Hematopoietic multipotent progenitor cell treated with erythropoietin and hydrocortisone succinate and interleukin-3 and kit ligand, for 8 days (in vitro differentiated cells): ENCODE data around the gene CKS1B.

ENCODE experiments used
- DNase-seq: peaks from one replicate; pipeline ENCODE4 v3.0.0-alpha.2; 2015

The CKS1B gene

GRCh38 chr1:154945962-154946850 is 28.3 kb upstream of the CKS1B start:
- DNase-seq = no peak

DNA sequence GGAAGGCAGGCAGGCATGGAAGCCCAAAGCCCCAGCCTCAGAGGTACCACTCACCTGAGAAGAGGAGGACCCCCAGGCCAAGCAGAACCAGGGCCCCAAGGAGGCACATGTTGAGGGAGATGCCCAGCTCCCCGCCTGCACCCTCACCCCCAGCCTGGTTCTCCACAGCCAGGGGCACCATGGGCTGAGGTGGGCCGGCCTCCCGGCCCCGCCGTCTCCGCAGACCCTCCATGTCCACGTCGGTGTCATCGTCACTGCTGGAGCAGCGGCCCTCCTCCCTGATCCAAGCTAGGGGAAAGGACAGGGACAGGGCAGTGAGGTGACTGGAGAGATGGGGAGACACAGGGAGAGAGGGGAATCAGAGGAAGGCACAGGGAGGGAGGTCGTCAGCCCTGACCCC is 26.4 kb upstream of the CKS1B start:
- no peak for DNase-seq

DNA sequence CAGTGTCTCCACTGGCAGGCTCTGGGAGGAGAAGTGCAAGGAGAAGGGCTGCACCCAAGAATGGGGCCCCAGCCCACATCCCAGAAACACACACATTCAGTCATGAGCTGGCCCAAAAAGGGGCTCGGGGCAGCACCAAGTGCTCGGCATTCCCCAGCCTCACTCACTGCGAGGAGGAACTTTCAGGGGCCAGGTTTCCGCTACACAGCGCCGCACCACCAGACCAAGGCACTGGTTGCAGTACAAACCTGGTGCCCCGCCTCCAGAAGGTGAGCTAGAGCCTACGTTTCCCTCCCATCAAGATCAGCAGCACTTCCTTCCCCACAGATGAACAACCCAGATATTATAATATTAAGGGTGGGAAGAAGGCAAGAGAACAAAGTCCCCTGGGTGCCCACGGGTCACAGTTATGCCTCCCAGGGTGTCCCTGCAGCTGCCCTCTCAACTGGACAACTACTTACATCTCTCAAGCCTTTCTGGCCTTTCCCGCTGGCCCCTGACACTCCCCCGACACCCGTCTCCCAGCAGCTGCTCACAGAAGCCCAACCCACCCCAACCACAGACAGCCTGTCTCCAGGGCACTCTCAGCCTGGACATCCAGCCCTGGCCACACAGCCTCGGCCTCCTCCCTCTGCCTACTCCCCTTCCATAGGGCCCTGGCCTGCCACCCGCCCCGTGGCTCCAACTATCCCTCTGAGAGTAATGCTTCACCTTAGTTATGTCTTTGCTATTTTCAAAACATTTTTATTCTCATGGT is 22.4 kb upstream of the CKS1B start:
- no peak for DNase-seq

- no peak for DNase-seq
These were observed 21.8 kb upstream of the CKS1B start for GRCh38 chr1:154952664-154953063.

DNA sequence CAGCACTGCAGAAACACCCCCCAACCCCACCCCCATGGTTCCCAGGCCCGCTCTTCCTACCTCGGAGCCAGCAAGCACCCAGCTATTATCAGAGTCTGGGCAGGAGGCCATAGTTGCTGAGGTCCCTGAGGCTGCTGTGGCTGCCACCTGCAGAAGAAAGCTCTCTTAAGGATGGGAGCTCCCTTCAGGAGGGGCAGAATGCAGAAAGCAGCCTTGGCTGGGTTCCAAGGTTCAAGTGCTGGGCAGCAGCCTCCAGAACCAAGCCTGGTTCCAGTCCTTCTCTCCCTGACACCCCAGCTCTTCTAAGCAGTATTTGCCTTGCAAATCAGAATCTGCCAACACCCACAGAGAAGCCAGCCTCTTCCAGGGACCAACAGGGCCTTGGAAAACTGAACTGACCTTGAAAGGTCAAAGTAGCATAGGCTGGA is 20.9 kb upstream of the CKS1B start:
- DNase-seq = no peak

DNA sequence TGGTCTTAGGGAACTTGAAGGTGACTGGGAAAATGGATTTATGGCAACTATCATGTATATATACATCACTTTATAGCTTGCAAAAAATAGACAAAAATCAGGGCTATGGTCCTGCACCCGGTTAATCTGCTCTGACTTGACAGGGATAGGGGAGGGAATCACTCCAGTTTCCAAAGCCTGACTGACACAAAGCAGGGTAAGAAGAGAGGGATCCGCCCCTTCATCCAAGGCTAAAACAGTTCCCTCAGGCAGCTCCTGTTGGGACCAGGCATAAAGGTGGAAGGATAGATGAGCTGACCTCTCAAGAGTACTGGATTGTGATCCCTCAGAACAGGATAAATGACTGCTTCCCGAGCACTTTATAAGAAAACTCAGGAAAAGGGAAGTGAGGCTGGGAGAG is 19.9 kb upstream of the CKS1B start:
- no peak for DNase-seq

DNA sequence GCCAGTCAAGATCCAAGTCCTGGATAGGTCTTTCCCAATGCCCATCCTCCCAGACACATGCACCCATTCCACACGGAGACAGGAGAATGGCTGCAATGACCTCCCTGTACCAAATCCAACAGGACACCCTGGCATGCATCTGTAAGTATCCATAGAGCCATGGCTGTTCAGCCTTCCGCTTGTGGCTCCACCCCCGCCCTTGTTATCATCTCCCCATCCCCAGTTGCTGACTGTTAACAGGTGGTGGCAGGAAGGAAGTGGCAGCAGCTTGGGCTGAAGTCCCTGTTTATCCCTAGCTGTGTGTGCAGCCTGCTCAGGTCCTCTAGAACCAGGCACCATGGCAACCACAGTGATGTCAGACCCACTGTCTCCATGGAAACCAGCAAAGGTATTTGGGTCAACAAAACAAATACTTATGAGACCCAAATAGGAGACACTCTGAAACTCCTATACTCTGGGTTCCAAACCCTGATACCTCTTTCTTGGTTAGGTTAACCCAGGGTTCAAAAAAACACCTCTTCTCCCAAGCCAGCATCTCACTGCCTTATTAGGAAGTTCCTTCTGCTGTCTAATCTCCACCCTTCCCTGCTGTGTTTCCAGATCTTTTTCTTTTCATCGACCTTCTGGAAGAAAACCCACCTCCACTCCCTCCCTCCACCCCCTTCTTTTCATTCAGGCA is 19.3 kb upstream of the CKS1B start:
- DNase-seq = peak; percentile 79

DNA sequence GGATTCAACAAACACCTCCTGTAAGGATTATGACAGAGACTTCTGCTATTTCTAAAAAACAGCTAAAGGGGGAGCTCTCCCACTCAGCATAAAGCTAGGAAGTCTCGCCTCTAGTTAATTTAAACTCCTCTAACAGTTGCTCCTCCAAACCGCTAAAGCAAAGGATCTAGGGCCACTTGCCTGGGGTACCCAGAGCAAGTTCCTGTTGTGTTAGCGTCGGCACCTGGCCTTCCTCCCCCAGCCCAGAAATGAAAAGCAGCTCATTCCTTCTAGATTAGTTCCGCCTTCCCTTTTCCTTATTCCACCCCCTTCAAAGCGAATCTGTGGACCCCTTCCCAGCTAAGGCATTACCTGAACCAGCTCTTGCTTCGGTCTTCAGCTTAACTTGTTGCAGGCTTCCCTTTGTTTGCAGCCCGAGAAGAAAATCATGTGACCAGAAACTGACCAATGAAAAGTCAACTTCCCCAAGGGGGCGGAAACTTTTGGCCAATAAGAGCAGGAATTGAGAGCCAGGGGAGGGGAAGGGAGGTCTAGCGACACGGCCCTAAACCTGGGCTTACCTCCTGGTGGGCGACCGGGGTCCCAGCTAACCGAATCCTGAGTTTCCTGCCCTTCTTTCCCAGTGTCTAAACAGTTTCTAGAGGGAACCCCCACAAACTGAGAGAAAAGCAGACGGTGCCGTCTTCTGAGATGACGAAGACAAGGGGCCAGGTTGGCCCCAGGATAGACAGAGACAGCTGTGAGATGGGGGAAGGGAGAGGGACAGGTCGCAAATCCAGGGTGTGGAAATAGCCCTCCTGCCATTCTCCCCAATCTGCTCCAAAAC is 18.6 kb upstream of the CKS1B start, which contains the start of gene PBXIP1:
Gene PBXIP1 (minus strand): TSS at position 382 of the 826 bp plus-strand sequence. CDS start 2,378 bp downstream, outside the sequence.
- DNase-seq = peak; percentile 96

DNA sequence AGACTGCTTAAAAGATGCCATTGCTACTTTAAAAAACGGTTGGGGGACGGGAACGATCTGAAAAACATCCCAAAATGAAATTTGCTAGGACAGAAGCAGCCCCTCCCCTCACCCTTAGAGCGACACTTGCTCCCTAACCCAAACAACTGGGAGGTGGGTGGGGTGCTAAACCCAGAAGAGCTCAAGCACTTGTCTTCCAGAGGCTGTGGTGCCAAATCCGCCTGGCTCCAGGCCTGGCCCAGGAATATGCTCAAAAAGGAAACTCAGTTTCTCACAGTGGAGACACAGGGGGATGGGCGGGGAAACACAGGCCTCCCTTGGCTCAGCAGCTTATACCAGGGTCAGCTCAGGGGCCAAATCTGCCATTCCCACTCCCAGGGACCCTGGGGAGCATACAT is 17.9 kb upstream of the CKS1B start:
- no peak for DNase-seq

- DNase-seq = no peak
These were observed 17.3 kb upstream of the CKS1B start for GRCh38 chr1:154957091-154957657.

DNA sequence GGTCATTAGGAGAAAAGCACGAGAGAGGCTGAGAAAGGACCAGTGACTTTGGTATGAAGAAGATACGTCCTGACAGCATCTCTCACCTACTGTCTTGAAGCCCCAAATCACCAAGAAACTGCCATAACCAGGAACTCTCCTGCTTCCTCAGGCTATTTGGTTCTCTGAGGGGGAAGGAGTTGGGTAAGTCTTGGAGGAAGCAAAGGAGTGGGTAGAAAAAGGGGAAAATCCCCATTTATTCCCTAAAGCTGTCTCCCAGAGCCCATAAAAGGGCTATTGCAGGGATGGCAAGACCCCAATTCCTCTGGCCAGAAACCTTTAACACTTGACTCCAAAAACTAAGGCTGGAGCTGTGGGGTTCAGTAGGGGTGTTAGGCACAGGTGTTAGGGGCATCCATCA is 16.4 kb upstream of the CKS1B start:
- DNase-seq = no peak

GRCh38 chr1:154958681-154959425 is 15.6 kb upstream of the CKS1B start:
- DNase-seq = no peak

- no peak for DNase-seq
These were observed 15.1 kb upstream of the CKS1B start for GRCh38 chr1:154959426-154959780.

DNA sequence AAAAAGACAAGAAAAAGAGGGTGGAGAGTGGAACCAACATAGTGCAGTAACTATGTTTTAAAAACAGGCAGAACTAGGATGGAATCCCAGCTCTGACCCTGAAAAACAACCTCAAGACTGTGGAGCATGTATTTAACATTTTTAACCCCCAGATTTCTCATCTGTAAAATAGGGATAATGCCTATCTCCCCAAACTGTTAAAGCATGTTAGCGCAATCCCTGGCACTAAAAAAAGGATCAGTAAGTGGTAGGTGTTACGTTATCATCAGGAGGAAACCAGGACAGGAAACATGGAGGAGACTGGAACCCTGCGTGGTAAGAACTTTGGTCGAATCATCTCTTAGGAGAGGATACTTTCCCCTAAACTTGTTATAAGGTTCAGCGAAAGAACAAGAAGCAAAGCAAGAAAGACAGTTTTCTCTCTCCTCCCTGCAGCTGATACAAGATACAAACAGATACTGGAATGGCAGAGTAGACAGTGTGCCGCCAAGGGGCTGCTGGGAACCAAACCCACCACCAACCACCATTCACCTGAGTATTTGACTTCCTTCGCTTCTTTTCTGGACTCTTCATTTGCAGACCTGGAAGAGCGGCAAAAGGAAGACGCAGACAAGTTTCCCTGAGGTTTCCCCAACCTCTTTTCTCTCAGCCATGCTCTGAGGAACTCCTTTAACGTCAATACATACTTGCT is 13.9 kb upstream of the CKS1B start:
- no peak for DNase-seq

DNA sequence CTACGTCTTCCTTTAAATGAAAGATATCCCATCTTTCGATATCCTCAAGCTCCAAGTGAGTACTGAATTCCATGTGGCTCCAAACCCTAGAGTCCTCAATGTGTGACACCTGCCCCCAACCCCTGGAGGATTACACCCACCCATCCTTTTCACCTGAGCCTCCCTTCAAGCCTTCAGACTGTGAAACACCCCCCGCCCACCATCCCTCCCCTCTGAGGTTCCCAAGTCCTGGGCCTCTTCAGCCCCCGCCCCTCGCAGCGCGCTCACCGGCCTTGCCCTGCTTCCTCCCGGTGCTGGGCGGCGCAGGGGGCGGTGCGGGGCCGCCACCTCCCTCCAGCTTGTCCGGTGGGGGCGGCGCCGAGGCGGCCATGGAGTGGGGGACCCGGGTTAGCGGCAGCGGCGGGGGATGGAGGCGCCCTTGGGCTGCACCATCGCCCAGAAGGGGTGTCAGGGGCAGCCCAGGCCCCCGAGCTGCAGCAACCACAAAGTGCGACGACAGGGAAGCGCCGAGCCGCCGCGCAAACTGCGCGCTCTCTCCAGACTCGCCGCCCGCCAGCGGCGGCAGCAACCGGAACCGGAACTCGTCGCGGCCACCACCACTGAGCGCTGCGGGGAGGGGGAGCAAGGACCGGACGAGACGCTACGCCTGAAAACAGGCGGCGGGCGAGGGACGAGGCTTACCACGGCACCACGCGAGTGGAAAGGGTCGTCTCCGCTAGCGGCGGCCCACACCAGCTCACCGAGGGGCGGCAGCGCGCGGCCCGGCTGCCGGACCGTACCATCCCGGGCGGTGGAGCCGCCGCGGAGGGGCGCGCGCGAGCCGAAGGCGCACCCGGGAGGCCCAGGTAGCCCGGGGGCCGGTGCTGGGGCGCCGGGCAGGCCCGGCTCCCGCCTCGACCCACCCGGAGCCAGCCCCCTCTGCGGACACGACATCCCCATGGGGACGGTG is 13.0 kb upstream of the CKS1B start, which contains the start of gene PYGO2:
Gene PYGO2 (minus strand): TSS at position 576 of the 949 bp plus-strand sequence. CDS start 206 bp downstream, at position 370.
- DNase-seq = peak; percentile 75

GRCh38 chr1:154962156-154962749 is 12.2 kb upstream of the CKS1B start:
- DNase-seq = peak; percentile 56

DNA sequence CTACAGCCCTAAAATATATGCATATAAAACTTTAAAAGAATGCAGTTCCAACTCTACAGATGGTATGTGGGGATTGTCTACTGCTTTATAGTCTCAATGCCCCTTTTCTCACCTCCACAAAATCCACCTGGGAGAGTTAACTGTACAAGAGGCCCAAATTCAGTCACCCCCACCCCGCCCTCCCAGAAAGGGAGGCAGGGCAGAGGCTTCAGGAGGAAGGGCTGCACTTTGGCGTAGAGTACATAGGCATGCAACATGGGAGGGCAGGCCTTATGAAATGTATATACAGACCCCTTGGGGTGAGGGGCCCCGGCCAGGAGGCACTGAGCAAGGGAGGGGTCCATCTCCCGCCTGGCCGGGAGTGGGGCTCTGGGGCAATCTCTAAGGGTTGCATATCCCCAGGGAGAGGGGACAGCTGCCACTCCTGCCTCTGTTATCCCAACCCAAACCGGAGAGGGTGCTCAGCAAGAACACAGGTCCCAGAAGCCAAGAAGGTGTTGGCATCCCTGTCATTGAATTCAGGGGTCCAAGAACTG is 11.6 kb upstream of the CKS1B start:
- DNase-seq = no peak

DNA sequence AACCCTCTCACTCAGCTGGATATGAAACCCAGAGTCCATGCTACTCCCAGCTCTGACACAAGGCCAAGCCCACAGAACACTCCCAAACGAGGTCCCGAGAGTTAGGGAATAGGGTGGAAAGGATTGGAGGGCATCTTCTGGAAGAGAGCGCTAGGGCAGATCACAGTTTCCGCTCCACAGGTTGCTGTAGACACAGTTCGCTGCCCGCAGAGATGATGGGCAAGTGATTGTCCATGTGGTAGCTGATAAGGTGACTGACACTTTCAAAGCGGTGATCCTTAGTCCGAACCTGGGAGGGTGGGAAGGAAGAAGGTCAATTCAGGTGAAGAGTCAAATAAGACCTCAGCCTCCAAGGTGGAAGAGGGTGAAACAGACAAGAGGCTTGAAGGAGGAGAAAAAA is 10.8 kb upstream of the CKS1B start:
- no peak for DNase-seq

DNA sequence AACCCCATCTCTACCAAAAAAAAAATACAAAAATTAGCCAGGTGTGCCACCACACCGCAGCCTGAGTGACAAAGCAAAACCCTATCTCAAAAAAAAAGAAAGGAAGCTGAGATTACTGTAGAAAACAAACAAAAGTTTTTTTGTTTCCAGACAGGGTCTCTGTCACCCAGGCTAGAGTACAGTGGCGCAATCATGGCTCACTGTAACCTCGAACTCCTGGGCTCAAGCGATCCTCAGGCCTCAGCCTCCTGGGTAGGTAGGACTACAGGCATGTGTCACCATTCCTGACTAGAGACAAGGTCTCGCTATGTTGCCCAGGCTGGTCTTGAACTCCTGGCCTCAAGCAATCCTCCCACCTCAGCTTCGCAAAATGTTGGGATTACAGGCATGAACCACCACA is 10.1 kb upstream of the CKS1B start:
- DNase-seq = no peak
